Measurements from ENCODE around the gene KLRD1. TPM values are rescaled to one million over a fixed set of nuclear protein-coding genes. Genes with fewer than 3 reads are reported as not detected.
"Not testable (repeated sequence)": the region's sequence is repeated elsewhere in the genome, so short reads cannot be mapped to it uniquely, and the experiment has no call there.

Gene KLRD1
- total RNA-seq, 2 experiments from 2014 or later: 0.27 TPM; not detected in 1

DNA sequence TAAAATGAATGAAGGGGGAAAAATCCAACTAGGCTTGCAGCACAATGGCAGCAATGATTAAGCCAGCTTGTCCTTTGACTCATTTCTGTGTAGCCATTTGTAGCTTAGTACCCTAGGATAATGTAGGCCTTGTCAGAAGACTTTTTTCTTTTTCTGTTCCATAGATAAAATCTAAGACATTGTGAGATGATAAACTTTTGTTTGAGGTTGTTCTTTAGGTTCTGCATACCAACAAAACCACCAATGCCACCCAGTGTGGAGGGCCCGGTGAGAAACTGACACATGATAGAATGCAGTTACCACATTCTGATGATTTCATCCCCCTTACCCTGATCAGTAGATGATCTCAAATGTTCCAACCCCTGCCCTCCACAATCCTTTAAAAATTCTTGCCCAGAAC, 6.6 kb upstream of the KLRD1 start:
- ChIA-PET POLR2A (no interaction called here), CTCF (no interaction called here)
- Mint-ChIP-seq H3K27me3 (peaks cover 13% of the 10 kb centered on the region), H3K9me3 (peaks cover 14% of the 10 kb centered on the region), H3K27ac (no peak overlapping the region), H3K4me1 (peaks cover 26% of the 10 kb centered on the region), H3K36me3 (ENCODE audit: low read depth) (no peaks in the 10 kb centered on the region), H3K4me3 (no peak overlapping the region)
- DNase-seq: no peak

DNA sequence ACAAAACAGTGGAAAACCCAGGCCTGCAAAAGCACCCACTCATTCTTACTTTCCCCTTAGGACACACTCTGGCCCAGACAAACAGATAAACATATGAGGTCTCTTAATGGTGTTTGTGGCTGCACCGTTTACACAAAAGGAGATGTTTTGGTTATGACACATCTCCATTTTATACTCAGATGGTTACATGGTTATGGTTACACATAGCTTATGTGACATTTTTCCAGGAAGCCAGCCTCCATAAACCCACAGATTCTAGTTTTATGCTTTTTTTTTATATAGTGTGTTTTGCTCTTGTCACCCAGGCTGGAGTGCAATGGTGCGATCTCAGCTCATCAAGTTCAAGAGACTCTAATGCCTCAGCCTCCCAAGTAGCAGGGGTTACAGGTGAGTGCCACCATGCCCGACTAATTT, 3.5 kb upstream of the KLRD1 start:
- H3K4me1 Mint-ChIP-seq: peaks cover 21% of the 10 kb centered on the region

DNA sequence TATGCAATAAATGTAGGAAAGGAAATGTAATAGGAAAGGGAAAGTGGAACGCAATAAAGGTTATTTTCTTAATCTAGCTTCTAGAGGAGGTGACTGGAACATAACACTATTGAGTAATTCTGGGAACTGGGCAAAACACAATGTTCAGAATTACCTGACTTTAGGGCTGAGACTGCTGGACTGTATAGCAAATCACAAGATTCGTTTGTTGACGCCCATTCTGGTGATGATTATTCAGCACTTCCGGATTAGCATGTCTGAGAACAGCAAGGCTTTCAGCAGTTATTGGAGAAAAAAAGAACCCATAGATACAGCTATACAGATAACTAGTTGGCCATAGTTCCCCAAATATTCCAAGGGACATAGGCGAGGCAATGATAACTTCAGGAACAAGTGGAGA, 2.3 kb upstream of the KLRD1 start:
- no peak overlapping the region for H3K4me3 Mint-ChIP-seq
- no peaks in the 10 kb centered on the region for H3K36me3 Mint-ChIP-seq (ENCODE audit: low read depth)
- ChIA-PET CTCF (interaction anchor here (1.4 kb wide), 1 partner anchor 16 kb away, joined by 5 read pairs; no protein-coding TSS in a partner anchor), POLR2A (no interaction called here)
- no peak for DNase-seq
- peaks cover 21% of the 10 kb centered on the region for H3K4me1 Mint-ChIP-seq
- H3K9me3 Mint-ChIP-seq: peaks cover 10% of the 10 kb centered on the region
- H3K27me3 Mint-ChIP-seq: peaks cover 15% of the 10 kb centered on the region
- H3K27ac Mint-ChIP-seq: no peak overlapping the region

More for the DNA sequence above, 3.5 kb upstream of the KLRD1 start:
- Mint-ChIP-seq H3K4me3 (no peak overlapping the region), H3K36me3 (ENCODE audit: low read depth) (no peaks in the 10 kb centered on the region), H3K27me3 (peaks cover 20% of the 10 kb centered on the region), H3K27ac (no peak overlapping the region), H3K9me3 (peaks cover 11% of the 10 kb centered on the region)
- ChIA-PET POLR2A (no interaction called here), CTCF (interaction anchor here (1.2 to 1.5 kb wide), 3 partner anchors 12 to 258 kb away, joined by 4 read pairs; no protein-coding TSS in a partner anchor)
- DNase-seq: peak; percentile 14

DNA sequence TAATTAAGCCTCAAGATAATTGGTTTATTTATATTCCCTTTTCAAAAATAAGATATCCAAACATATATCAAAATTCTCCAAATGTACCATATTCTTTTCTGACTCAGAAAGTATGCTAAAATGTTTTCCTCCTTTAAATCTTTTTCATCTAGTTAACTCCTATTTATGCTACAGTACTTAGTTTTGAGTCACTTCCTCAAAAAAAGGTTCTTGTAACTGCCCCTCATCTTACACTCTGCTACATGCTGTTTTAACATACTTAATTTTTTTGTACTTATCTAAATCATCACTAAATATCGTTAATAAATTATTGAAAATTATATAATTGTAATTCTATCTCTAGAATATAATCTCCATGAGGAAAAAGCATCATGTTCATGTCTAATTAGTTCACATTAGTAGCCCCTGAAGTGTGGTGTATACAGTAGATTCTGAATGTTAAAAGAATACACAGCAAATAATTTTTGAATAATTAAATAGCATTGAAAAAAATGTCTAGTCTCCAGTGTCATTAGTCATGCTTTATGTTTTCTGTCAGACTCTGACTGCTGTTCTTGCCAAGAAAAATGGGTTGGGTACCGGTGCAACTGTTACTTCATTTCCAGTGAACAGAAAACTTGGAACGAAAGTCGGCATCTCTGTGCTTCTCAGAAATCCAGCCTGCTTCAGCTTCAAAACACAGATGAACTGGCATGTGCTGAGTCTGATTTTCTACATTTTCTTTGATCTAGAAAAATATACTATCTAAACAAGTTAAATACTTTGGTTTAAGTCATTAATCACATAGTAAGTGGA, 3.5 kb downstream of the KLRD1 start:
- Mint-ChIP-seq H3K4me3 (no peak overlapping the region), H3K27ac (no peak overlapping the region), H3K4me1 (no peaks in the 10 kb centered on the region), H3K27me3 (peaks cover 20% of the 10 kb centered on the region), H3K9me3 (peaks cover 1% of the 10 kb centered on the region), H3K36me3 (ENCODE audit: low read depth) (no peaks in the 10 kb centered on the region)
- POLR2A ChIA-PET: no interaction called here
- no peak for DNase-seq
- CTCF ChIA-PET: no interaction called here

- H3K27ac Mint-ChIP-seq: no peak overlapping the region
- peaks cover 16% of the 10 kb centered on the region for H3K4me1 Mint-ChIP-seq
- DNase-seq: no peak
- no peaks in the 10 kb centered on the region for H3K9me3 Mint-ChIP-seq
- H3K36me3 Mint-ChIP-seq (ENCODE audit: low read depth): no peaks in the 10 kb centered on the region
- CTCF ChIA-PET: interaction anchor here (0.6 kb wide), 1 partner anchor 853 kb away, joined by 3 read pairs; no protein-coding TSS in a partner anchor
- POLR2A ChIA-PET: no interaction called here
- H3K4me3 Mint-ChIP-seq: no peak overlapping the region
- H3K27me3 Mint-ChIP-seq: peaks cover 3% of the 10 kb centered on the region
Measured at GRCh38 chr12:10319388-10319787, 11.7 kb downstream of the KLRD1 start.

- no peak overlapping the region for H3K27ac Mint-ChIP-seq
- no peaks in the 10 kb centered on the region for H3K27me3 Mint-ChIP-seq
- no peaks in the 10 kb centered on the region for H3K36me3 Mint-ChIP-seq (ENCODE audit: low read depth)
- peaks cover 16% of the 10 kb centered on the region for H3K4me1 Mint-ChIP-seq
- DNase-seq: no peak
- ChIA-PET CTCF (no interaction called here), POLR2A (no interaction called here)
- H3K9me3 Mint-ChIP-seq: no peaks in the 10 kb centered on the region
- no peak overlapping the region for H3K4me3 Mint-ChIP-seq
Measured at GRCh38 chr12:10320643-10321042, 13.0 kb downstream of the KLRD1 start.

GRCh38 chr12:10328691-10329090, 21.0 kb downstream of the KLRD1 start:
- DNase-seq; H3K27ac Mint-ChIP-seq; H3K36me3 Mint-ChIP-seq (ENCODE audit: low read depth); H3K4me1 Mint-ChIP-seq; CTCF ChIA-PET; H3K4me3 Mint-ChIP-seq; POLR2A ChIA-PET: not testable (repeated sequence)
- peaks cover 14% of the 10 kb centered on the region for H3K27me3 Mint-ChIP-seq
- H3K9me3 Mint-ChIP-seq: peaks cover 15% of the 10 kb centered on the region

- CTCF ChIA-PET: no interaction called here
- peaks cover 13% of the 10 kb centered on the region for H3K9me3 Mint-ChIP-seq
- peaks cover 12% of the 10 kb centered on the region for H3K27me3 Mint-ChIP-seq
- H3K4me1 Mint-ChIP-seq: no peaks in the 10 kb centered on the region
- H3K4me3 Mint-ChIP-seq: no peak overlapping the region
- H3K36me3 Mint-ChIP-seq (ENCODE audit: low read depth): peaks cover 6% of the 10 kb centered on the region
- H3K27ac Mint-ChIP-seq: no peak overlapping the region
- POLR2A ChIA-PET: no interaction called here
- DNase-seq: peak; percentile 9
Measured at GRCh38 chr12:10331642-10332239, 24.1 kb downstream of the KLRD1 start.

DNA sequence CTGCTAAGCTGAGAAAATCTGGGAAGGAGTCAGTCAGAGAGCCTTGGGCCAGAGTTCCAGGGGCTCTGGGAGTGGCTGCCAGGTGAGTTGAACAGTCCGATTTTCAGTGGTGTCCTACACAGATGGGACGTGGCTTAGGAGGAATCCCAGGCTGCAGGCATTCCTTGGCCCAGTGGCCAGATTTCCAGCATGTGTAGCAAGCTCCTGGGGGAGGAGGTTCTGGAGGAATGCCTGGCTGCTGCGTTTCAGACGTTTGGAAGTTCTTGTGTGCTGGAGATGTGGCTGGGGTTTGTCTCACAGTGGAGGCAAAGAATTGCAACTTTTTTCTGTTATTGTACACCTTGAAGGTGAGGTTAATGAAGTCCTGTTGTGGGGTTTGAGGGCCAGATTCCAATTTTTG, 28.5 kb downstream of the KLRD1 start:
- H3K4me1 Mint-ChIP-seq; POLR2A ChIA-PET; H3K4me3 Mint-ChIP-seq; H3K27ac Mint-ChIP-seq; H3K9me3 Mint-ChIP-seq; H3K36me3 Mint-ChIP-seq (ENCODE audit: low read depth); DNase-seq; H3K27me3 Mint-ChIP-seq; CTCF ChIA-PET: not testable (repeated sequence)

- H3K4me3 Mint-ChIP-seq; DNase-seq; H3K27ac Mint-ChIP-seq; H3K4me1 Mint-ChIP-seq; POLR2A ChIA-PET; H3K36me3 Mint-ChIP-seq (ENCODE audit: low read depth); H3K27me3 Mint-ChIP-seq; CTCF ChIA-PET: not testable (repeated sequence)
- H3K9me3 Mint-ChIP-seq: peaks cover 13% of the 10 kb centered on the region
Measured at GRCh38 chr12:10338470-10338869, 30.8 kb downstream of the KLRD1 start.

DNA sequence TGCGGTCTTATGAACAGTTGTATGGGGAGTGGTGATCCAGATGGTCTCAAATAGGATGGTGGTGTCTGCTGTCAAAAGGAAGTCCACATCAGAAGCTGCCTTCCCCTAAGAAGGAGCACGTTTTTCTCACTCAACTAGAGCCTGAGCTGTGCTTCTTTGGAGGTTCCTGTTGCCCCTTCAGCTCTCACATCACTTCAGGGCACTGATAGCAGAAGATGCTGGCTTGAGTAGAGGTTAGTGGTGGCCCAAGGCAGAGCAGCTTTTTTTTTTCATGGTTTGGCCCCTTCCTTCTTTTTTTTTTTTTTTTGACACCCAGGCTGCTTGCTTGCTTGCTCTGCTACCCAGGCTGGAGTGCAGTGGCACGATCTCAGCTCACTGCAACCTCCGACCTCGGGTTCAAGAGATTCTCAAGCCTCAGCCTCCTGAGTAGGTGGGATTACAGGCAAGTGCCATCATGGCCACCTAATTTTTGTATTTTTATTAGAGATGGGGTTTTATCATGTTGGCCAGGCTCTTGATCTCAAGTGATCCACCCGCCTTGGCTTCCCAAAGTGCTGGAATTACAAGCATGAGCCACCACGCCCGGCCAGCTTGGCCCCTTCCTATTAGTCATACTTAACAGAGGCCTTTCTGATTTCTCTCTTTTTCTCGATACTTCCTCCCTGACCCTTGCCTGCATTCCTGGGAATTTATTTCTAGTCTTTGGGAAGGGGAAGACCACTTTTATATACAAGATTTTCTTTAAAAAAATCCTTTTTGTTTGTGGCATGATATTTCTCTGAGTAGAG, 31.6 kb downstream of the KLRD1 start:
- Mint-ChIP-seq H3K4me3 (no peak overlapping the region), H3K9me3 (peaks cover 14% of the 10 kb centered on the region), H3K4me1 (peaks cover 6% of the 10 kb centered on the region), H3K36me3 (ENCODE audit: low read depth) (no peaks in the 10 kb centered on the region), H3K27ac (no peak overlapping the region), H3K27me3 (peaks cover 4% of the 10 kb centered on the region)
- POLR2A ChIA-PET: no interaction called here
- CTCF ChIA-PET: interaction anchor here (0.7 kb wide), 1 partner anchor 410 kb away, joined by 3 read pairs; no protein-coding TSS in a partner anchor
- no peak for DNase-seq

DNA sequence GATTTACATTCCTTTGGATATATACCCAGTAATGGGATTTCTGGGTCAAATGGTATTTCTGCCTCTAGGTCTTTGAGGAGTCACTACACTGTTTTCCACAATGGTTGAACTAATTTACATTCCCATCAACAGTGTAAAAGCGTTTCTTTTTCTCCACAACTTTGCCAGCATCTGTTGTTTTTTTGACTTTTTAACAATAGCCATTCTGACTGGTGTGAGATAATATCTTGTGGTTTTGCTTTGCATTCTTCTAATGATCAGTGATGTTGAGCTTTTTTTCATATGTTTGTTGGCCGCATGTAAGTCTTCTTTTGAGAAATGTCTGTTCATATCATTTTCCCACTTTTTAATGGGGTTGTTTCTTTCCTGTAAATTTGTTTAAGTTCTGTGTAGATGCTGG, 33.3 kb downstream of the KLRD1 start:
- H3K9me3 Mint-ChIP-seq: peaks cover 14% of the 10 kb centered on the region
- H3K4me1 Mint-ChIP-seq; CTCF ChIA-PET; H3K4me3 Mint-ChIP-seq; POLR2A ChIA-PET; H3K27me3 Mint-ChIP-seq; H3K36me3 Mint-ChIP-seq (ENCODE audit: low read depth); H3K27ac Mint-ChIP-seq; DNase-seq: not testable (repeated sequence)

GRCh38 chr12:10341892-10342509, 34.3 kb downstream of the KLRD1 start:
- ChIA-PET CTCF (no interaction called here), POLR2A (no interaction called here)
- peaks cover 14% of the 10 kb centered on the region for H3K9me3 Mint-ChIP-seq
- H3K4me1 Mint-ChIP-seq: peaks cover 6% of the 10 kb centered on the region
- DNase-seq: no peak
- peaks cover 4% of the 10 kb centered on the region for H3K27me3 Mint-ChIP-seq
- H3K4me3 Mint-ChIP-seq: no peak overlapping the region
- no peaks in the 10 kb centered on the region for H3K36me3 Mint-ChIP-seq (ENCODE audit: low read depth)
- no peak overlapping the region for H3K27ac Mint-ChIP-seq

Measured in activated CD4-positive, alpha-beta T cell treated with anti-CD3 and anti-CD28 coated beads, Interleukin-2, amount 10 ng/mL, durations not matched to agents 7 days and 5 days (primary cell).